Kidney glomerular epithelial cell (primary cell): Measurements from ENCODE around the gene RBM6.
"Not testable (repeated sequence)": the region's sequence is repeated elsewhere in the genome, so short reads cannot be mapped to it uniquely, and the experiment has no call there.

Source experiments
- DNase-seq: peaks from one replicate; lab custom pipeline; 2025; lab: John Stamatoyannopoulos, UW

The RBM6 gene

DNA sequence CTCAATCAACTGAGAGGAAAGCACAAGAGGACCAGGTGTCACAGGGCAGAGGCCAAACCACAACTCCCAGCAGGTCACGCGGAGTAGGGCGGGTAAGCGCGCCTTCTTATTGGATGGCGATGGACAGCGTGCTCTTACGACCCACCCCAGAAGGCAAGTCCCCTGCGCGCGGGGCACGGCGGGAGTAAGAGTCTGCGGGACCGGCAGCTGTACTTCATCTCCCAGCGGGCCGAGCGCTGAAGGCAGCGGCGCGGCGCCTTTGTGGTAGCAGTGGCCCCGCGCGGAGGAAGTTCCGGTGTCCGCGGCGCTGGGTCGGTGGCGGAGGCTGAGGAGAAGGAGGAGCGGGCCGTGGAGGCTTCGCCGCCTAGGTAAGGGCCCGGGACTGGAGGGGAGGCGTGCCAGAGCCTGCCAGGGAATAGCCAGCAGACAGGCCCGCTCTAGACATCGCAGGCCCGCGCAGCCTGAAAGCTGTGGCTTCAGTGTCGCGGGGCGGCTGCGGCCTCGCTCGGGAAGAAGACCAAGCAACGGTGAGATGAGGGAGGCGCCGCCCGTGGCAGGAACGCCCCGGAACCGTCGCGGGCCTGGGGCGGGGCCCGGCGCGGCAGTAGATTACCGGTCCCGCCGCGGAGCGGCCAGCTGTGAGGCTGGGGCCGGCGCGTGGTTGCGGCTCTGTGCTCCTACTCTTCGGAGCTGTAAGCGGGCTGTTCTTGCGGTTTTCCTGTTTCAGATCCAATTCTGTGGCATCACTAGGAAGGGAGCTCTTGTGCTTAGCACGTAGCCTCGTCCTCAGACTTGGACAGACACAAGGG, at the start of gene RBM6:
Gene RBM6, plus strand, starts transcription at position 293 of the 809 bp plus-strand sequence. CDS start 22,492 bp downstream, outside the sequence.
- DNase-seq, result peak; percentile 94

- DNase-seq, result no peak
Observed at GRCh38 chr3:49895791-49896190, 44.2 kb upstream of the RBM6 start.

DNA sequence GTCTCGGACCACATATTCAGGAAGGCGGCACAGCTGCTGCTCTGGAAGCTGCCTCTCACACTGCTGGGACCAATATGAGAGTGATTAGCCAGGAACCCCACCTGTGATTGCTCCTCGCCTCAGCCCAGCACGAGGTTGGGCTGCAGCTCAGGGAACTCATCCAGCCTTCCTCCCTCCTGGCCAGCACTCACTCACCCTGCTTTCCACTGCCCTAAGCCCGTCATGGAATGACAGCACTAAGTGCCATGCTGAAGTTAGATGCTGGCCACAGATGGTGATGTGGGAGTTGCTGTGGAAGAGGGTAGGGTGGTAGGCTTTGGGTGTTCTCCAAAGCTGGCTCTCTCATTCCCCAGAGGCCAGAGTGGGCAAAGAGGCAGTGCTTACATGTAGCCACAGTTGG, 43.6 kb upstream of the RBM6 start:
- no peak for DNase-seq

- DNase-seq, result no peak
Observed at GRCh38 chr3:49898991-49899390, 41.0 kb upstream of the RBM6 start.

DNA sequence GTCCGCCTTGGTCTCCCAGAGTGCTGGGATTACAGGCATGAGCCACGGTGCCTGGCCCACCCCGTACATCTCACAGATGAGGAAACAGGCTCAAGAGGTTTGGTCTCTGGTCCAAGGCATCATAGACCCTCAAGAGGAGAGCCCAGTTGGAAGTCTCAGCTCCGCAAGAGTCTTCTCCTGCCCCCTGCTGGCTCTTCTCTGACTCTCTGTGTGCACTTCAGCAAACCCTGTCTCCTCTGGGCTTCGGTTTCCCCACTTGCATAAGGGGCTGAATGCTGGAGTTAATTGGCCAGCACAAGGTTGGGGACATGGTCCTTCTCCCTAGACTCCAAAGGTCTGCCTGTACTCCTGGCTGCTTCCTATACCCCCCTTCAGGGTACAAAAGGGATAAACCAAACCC, 40.1 kb upstream of the RBM6 start:
- no peak for DNase-seq

- peak; percentile 75 for DNase-seq
Observed at GRCh38 chr3:49900491-49901153, 39.3 kb upstream of the RBM6 start.

GRCh38 chr3:49901366-49902339, 38.3 kb upstream of the RBM6 start:
- DNase-seq, result no peak

DNA sequence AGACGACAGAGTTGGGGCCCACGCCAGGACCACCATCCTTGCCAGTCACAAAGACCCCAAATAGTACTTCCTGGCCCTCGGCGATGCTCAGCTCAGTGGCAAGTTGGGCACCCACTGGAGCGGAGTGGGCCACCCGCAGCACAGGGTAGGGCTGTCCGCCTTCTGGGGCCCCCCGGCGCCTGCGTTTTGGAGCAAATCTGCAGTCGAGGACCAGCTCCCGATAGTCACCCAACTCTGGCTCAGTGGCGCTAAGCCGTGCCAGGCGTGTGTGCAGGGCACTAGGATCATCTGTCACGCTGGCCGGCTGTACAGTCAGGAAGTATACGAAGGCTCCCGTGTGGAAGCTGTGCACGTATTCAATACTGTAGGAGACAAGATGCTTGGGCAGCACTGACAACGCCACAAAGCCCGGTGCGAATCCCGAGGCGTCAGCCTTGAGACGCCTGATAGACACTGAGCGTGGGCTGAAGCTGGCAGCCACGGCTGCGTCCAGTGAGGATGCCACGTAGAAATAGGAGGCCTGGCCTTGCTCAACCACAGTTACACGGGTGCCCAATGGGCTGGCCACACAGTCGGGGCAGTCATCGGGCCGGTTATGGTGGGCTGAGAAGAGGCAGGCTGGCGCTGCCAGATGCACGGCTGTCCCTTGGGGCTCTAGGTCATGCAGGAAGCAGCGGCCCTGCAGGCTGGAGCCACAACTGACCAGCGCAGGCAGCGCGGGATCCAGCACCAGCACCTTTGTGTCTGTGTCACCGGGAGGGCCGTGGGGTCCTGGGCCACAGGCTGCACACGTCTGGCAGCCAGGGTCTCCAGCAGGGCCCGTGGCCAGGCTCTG, 37.2 kb upstream of the RBM6 start:
- no peak for DNase-seq

DNA sequence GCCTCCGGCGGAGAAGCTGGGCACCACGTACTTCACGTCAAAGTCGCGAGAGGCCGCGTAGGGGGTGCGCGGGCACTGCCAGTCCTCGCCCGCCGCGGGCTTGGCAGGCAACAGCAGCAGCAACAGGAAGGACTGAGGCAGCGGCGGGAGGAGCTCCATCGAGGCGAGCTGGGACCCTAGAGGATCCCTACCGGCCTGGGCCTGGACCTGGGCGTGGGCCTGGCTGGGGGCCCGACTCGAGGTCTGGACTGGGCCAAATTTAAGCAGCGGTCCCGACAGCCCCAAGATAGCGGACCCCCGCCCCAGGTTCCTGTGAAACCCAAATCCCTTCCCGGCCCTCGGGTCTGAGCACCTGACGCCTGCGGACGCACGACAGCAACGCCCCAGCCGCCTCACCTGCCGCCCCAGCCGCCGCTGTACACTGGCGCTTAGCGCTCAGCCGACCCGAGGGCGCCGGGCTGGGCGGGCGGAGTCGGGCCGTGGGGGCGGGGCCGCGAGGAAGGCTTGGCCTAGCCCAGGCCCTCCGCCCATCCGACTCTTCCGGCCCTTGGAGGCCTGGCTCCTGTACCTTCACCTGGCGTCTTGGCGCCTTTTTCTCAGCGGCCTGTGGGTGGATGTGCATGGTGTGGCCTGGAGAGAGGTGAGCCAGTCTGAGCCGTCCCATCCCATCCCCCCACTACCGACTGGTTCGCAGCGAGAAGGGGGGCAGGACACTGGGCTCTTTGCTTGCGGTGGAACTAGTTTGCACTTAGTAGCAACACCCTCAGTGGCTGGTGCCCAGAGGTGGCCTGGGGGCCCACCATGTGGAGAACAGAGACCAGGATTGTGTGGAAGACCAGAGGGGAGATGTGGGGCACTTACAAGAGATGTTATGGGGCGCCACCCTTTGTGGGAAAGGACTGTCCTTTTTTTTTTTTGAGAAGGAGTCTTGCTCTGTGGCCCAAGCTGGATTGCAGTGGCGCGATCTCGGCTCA, 36.2 kb upstream of the RBM6 start, which contains the start of gene MST1R:
Gene MST1R, minus strand, starts transcription at position 423 of the 974 bp plus-strand sequence. Its CDS starts 264 bp downstream, at position 159.
- DNase-seq, result no peak

GRCh38 chr3:49904448-49904847, 35.5 kb upstream of the RBM6 start:
- DNase-seq, result not testable (repeated sequence)

- DNase-seq, result peak; percentile 8
Observed at GRCh38 chr3:49906073-49906743, 33.7 kb upstream of the RBM6 start.

DNA sequence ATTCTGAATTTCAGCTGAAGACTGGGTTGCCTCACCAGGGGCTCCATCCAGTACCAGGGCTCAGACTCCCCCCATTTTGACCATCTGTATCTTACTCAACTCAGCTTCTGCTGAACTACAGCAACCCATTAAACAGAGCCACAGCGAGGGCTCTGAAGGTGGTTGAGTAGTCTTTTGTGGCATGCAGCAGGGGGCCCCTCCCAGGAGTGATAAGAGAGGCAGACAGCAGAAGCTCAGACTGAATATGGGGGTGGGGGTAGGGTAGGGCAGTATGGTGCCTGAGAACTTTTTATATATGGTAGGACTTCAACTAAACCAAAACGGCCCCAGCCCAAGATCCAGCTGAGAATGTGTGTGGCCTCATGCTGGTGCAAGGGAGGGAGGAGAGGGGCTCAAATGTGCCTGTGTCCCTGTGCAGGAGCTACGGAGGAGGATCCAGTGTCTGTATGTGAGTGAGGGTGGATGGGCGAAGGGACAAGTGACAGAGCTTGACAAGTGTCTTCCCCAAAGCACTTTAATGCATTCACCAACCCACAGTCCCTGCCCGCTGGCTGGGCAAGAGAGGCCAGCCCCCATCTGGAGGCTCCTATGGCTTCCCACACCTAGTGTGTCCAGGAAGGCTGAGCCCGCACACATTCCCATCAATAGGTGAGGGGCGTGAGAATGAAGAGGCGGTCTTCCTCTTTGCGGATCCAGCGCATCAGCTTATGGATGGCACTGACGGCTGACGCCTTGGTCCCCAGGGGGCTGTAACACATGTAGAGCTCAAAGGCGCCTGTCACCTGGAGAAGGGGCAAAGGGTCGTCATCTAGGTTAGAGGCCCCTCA, 31.4 kb upstream of the RBM6 start:
- no peak for DNase-seq

DNA sequence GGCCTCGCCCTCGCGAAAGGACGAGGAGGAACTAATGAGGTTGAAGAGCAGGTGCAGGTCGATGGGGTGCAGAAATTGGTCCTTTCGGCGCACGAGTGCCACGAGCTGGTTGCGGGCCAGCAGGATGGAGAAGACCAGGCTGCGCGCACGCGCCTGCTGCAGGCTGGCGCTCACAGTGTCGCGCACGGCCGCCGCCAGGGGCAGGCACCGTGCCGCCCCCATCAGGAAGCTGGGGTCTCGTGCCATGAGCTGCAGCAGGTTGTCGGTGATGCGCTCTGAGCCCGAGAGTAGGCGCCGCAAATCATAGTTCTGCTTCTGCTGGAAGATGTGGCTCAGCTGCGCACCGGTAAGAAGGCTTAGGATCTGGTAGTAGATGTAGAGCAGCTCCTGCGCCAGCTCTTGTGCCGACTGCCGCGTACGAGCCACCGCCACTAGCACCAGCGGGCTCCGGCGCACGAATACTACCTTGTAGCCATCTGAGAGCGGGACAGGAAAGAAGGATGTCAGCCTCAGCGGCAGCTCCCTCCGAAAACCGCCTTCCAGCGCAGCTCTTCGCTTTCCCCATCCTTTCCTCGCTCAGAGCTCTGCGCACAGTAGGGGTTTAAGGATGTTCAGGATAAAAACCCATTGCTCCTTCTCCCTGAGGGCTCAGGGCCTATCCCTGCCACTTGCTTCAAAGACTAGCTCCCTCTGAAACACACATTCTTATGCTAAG, 29.4 kb upstream of the RBM6 start:
- no peak for DNase-seq

- no peak for DNase-seq
Observed at GRCh38 chr3:49911124-49911420, 28.9 kb upstream of the RBM6 start.

DNA sequence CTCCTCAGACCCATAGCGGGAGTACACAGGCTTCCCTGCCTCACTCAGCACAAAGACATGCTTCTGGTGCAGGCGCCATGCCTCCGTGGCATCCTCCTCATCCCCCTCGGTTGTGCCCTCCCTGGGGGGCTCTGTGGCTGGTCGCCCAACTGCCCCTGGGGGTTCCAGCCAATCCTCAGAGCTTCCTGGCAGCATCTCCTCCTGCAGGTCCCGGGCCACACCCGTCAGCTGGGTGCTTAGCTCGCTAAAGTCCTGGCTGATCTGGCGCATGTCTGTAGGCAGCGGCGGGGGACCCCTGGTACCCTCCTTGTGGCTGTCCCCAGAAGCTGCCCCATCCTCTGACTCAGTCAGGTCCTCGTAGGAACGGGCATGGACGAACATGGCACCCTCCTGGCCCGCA, 28.3 kb upstream of the RBM6 start:
- DNase-seq, result no peak

DNA sequence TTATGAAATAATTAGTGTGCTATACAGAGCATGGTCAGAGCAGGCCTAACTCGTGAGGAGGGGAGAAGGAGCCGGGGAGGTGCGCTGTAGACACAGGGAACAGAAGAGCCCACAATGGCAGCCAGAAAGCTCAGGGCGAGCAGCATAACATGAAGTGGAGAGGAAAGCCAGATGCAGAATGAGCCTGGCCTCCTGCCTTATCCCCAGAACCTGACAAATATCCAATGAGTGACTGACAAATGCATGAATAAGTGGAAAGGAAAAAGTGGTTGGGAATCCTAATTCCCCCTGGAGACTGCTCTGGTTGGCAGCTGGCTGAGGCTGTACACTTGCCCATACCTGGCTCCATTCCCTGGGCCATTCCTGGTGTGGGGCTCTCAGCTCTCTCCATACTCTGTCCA, 27.1 kb upstream of the RBM6 start:
- no peak for DNase-seq

- DNase-seq, result no peak
Observed at GRCh38 chr3:49914906-49915305, 25.0 kb upstream of the RBM6 start.

DNA sequence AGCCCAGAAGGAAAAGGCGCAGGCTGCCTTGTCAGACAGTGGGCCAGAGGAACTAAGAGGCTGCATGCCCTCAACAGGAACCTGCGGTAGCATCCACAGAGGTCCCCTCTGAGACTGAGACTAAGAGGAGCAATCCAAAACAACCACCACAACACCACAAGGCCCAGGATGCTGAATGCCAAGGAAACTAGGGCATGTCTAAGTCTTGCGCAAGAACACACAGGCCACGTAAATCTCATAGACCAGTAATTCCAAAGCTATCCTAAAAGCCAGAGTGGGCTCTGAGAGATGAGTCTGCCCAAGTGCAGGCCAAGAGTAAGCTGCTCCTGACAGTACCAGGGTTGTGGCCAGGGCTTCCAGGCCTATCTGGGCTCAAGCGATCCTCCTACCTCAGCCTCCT, 23.3 kb upstream of the RBM6 start:
- DNase-seq, result no peak
